ENCODE data around the gene PTPN2.

Gene PTPN2

GRCh38 chr18:12750076-12750714 is 133.8 kb downstream of the PTPN2 start:
- in situ Hi-C loops (cut with HindIII; ENCODE audit: low pct_unique_long_range_greater_than_20kb, low sequenced_read_pairs): no loop called here
- TF ChIP-seq JUND (IDR thresholded peaks at IDR 0.05; ENCODE audit: low read depth): no peak
- DNase-seq (ENCODE audit: low read depth in 1 of 2, low spot score in 1 of 2): no peak

- in situ Hi-C loops (cut with HindIII; ENCODE audit: low pct_unique_long_range_greater_than_20kb, low sequenced_read_pairs): no loop called here
- no peak for TF ChIP-seq JUND (IDR thresholded peaks at IDR 0.05; ENCODE audit: low read depth)
- no peak for DNase-seq (ENCODE audit: low read depth in 1 of 2, low spot score in 1 of 2)
Measured at GRCh38 chr18:12749121-12749520, 134.9 kb downstream of the PTPN2 start.

- TF ChIP-seq JUND (IDR thresholded peaks at IDR 0.05; ENCODE audit: low read depth): no peak
- no peak for DNase-seq (ENCODE audit: low read depth in 1 of 2, low spot score in 1 of 2)
- in situ Hi-C loops (cut with HindIII; ENCODE audit: low pct_unique_long_range_greater_than_20kb, low sequenced_read_pairs): no loop called here
Measured at GRCh38 chr18:12748671-12749070, 135.4 kb downstream of the PTPN2 start.

- DNase-seq (ENCODE audit: low read depth in 1 of 2, low spot score in 1 of 2): no peak
- no peak for TF ChIP-seq JUND (IDR thresholded peaks at IDR 0.05; ENCODE audit: low read depth)
- in situ Hi-C loops (cut with HindIII; ENCODE audit: low pct_unique_long_range_greater_than_20kb, low sequenced_read_pairs): no loop called here
Measured at GRCh38 chr18:12747530-12748315, 136.3 kb downstream of the PTPN2 start.

- TF ChIP-seq JUND (IDR thresholded peaks at IDR 0.05; ENCODE audit: low read depth): no peak
- in situ Hi-C loops (cut with HindIII; ENCODE audit: low pct_unique_long_range_greater_than_20kb, low sequenced_read_pairs): no loop called here
- DNase-seq (ENCODE audit: low read depth in 1 of 2, low spot score in 1 of 2): no peak
Measured at GRCh38 chr18:12745095-12745795, 138.8 kb downstream of the PTPN2 start.

GRCh38 chr18:12744103-12744502 is 139.9 kb downstream of the PTPN2 start:
- TF ChIP-seq JUND (IDR thresholded peaks at IDR 0.05; ENCODE audit: low read depth): no peak
- in situ Hi-C loops (cut with HindIII; ENCODE audit: low pct_unique_long_range_greater_than_20kb, low sequenced_read_pairs): no loop called here
- DNase-seq (ENCODE audit: low read depth in 1 of 2, low spot score in 1 of 2): peak; percentile 23 to 59

GRCh38 chr18:12742453-12742852 is 141.6 kb downstream of the PTPN2 start:
- no peak for DNase-seq (ENCODE audit: low read depth in 1 of 2, low spot score in 1 of 2)
- in situ Hi-C loops (cut with HindIII; ENCODE audit: low pct_unique_long_range_greater_than_20kb, low sequenced_read_pairs): no loop called here
- no peak for TF ChIP-seq JUND (IDR thresholded peaks at IDR 0.05; ENCODE audit: low read depth)

All from T47D (cell line).